ENCODE measurements around the gene TAF10.

DNA sequence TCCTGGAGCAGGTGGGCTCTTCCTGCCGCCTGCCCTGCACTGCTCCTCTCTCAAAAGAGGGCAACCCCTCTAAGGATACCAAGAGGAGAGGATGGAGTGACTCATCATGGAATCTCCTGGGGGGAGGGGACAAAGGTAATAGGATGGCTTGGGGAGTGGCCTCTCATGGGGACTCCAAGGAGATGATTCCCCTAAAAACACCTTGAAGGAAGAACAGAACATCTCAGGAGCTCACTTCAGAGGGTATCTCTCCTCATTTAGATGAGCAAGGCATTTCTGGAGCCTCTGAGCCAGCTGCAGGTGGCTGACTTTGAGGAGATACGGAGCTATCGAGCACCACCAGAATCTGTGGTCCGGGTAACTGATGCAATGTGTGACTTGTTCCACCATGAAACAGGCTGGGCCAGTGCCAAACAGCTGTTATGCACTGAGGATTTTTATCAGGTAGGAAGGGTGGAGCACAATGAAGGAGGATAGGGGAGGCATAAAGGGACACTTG lies 48.8 kb downstream of the TAF10 start:
- TF ChIP-seq, protein P1, sequence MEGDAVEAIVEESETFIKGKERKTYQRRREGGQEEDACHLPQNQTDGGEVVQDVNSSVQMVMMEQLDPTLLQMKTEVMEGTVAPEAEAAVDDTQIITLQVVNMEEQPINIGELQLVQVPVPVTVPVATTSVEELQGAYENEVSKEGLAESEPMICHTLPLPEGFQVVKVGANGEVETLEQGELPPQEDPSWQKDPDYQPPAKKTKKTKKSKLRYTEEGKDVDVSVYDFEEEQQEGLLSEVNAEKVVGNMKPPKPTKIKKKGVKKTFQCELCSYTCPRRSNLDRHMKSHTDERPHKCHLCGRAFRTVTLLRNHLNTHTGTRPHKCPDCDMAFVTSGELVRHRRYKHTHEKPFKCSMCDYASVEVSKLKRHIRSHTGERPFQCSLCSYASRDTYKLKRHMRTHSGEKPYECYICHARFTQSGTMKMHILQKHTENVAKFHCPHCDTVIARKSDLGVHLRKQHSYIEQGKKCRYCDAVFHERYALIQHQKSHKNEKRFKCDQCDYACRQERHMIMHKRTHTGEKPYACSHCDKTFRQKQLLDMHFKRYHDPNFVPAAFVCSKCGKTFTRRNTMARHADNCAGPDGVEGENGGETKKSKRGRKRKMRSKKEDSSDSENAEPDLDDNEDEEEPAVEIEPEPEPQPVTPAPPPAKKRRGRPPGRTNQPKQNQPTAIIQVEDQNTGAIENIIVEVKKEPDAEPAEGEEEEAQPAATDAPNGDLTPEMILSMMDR (IDR thresholded peaks at IDR 0.05): no peak
- no peak for TF ChIP-seq POLR2A (IDR thresholded peaks at IDR 0.05)
